NCI-H2196 treated with DMSO at 0.1 percent for 48 hours (cell line): ENCODE results near the gene ZCCHC14.
"Not testable (repeated sequence)": the region's sequence is repeated elsewhere in the genome, so short reads cannot be mapped to it uniquely, and the experiment has no call there.

ENCODE experiments used
- DNase-seq: peaks from one replicate; lab custom pipeline; 2025; ENCODE audit not compliant: unreplicated experiment; lab: John Stamatoyannopoulos, UW

The ZCCHC14 gene

GRCh38 chr16:87366930-87367329 is 125.9 kb downstream of the ZCCHC14 start:
- DNase-seq: no peak

- DNase-seq: no peak
Measured at GRCh38 chr16:87366288-87366687, 126.5 kb downstream of the ZCCHC14 start.

- no peak for DNase-seq
Measured at GRCh38 chr16:87365021-87365713, 127.7 kb downstream of the ZCCHC14 start.

- no peak for DNase-seq
Measured at GRCh38 chr16:87363771-87364455, 128.9 kb downstream of the ZCCHC14 start.

GRCh38 chr16:87362828-87363559 is 129.8 kb downstream of the ZCCHC14 start:
- DNase-seq: not testable (repeated sequence)

- DNase-seq: no peak
Measured at GRCh38 chr16:87361916-87362619, 130.8 kb downstream of the ZCCHC14 start.

- no peak for DNase-seq
Measured at GRCh38 chr16:87360862-87361610, 131.8 kb downstream of the ZCCHC14 start.

- DNase-seq: no peak
Measured at GRCh38 chr16:87359121-87359520, 133.7 kb downstream of the ZCCHC14 start.

GRCh38 chr16:87358696-87359095 is 134.1 kb downstream of the ZCCHC14 start:
- no peak for DNase-seq

GRCh38 chr16:87358250-87358649 is 134.6 kb downstream of the ZCCHC14 start:
- no peak for DNase-seq

- DNase-seq: no peak
Measured at GRCh38 chr16:87356491-87356853, 136.4 kb downstream of the ZCCHC14 start.
